Measurements from ENCODE around the gene FHL3.
"Not testable (repeated sequence)": the region's sequence is repeated elsewhere in the genome, so short reads cannot be mapped to it uniquely, and the experiment has no call there.

FHL3 gene

DNA sequence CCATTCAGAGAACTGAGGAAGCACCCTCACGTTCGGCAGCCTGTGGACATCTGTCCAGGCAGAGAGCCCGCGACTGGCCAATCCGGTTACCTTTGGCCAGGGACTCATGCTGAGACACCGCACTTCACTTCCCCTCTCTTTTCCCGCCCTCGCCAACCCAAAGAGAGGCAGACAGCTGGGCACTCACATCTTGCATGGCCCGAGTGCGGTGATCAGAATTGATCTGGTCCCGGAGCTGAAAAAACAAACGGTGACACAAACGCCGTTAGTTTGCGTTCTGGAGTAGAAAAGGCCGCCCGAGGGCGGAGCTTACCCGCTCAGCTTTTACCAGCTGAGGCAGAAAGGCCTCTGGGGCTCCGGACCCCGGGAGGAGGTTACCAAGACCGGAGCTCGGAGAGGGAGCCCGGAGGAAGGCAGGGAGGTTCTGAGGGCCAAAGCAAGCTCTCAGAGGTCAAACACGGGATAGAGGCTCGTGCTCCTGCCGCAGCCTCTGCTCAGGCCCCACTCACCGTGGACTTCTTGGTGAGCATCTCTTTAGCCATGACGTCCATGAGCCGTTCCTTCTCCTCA is 15.9 kb downstream of the FHL3 start:
- DNase-seq (ENCODE audit: low read depth in 2 of 2), result no peak

- DNase-seq (ENCODE audit: low read depth in 2 of 2), result no peak
These were observed 17.6 kb downstream of the FHL3 start for GRCh38 chr1:37987679-37988078.

DNA sequence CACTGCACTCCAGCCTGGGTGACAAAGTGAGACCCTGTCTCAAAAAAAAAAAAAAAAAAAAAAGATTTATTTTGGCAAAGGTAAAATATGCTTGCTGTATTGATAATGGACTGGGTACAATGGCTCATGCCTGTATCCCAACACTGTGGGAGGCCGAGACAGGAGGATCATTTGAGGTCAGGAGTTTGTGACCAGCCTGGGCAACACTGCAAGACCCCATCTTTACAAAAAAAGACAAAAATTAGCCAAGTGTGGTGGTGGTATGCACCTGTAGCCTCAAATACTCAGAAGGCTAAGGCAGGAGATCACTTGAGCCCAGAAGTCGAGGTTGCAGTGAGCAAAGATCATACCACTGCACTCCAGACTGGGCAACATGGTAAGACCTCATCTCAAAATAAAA is 21.8 kb downstream of the FHL3 start:
- no peak for DNase-seq (ENCODE audit: low read depth in 2 of 2)

- DNase-seq (ENCODE audit: low read depth in 2 of 2), result no peak
These were observed 26.8 kb downstream of the FHL3 start for GRCh38 chr1:37978541-37978940.

GRCh38 chr1:37975083-37975482 is 30.2 kb downstream of the FHL3 start:
- not testable (repeated sequence) for DNase-seq (ENCODE audit: low read depth in 2 of 2)

DNA sequence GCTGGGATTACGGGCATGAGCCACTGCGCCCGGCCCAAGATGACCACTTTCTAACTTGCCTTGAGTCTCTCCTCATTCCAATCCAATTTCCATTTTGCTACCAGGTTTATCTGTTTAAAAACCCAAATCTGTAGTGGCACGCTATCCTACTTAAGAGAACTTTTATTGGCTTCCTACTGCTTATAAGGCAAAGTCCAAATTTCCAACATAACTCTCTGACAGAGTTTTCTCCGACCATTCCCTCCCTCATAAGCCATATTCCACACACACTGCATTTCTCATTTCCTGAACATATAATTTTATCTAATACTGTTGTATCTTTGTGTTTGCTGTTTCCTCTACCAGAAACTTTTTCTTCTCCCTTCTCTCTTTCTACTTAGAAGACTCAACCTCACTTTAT is 30.7 kb downstream of the FHL3 start:
- no peak for DNase-seq (ENCODE audit: low read depth in 2 of 2)

GRCh38 chr1:37973684-37974083 is 31.6 kb downstream of the FHL3 start:
- DNase-seq (ENCODE audit: low read depth in 2 of 2), result not testable (repeated sequence)

- no peak for DNase-seq (ENCODE audit: low read depth in 2 of 2)
These were observed 40.0 kb downstream of the FHL3 start for GRCh38 chr1:37965301-37965700.

GRCh38 chr1:37964106-37964505 is 41.2 kb downstream of the FHL3 start:
- DNase-seq (ENCODE audit: low read depth in 2 of 2), result not testable (repeated sequence)

DNA sequence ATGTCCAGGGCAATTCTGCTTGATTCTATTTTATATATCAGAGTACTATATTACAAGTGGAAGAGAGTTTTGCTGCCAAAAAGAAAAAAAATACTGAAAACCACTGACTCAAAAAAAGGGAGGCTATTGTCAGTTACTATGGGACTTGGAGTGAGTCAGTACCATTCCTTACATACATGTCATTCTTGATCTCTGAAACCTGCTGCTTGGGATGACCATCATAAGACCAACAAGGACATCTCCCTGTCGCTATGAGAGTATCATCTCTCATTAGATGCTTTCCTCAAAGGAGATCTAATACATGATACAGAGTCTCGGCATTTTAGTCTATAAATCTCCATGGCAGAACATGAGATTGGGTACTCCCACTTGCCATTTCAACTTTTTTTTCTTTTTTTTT is 46.6 kb downstream of the FHL3 start:
- DNase-seq (ENCODE audit: low read depth in 2 of 2), result no peak

DNA sequence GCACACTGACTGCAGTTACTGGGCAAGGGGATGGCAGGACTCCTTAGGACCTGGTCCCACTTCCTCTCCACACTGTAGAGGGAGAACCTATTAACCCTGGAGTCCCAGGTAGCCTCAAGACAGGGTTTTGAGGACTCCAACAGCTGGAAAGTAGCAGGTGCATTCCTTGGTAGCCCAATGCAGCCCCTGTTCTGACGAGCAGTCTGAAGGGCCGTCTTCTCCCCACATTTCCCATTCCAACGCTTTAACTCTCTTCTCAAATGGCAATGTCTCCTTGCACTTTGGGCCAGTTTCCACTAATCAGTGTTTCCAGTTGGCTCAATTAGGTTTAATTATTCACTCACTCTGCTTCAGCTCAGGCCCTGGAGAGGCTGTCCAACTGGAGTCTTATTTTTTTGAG is 49.6 kb downstream of the FHL3 start:
- DNase-seq (ENCODE audit: low read depth in 2 of 2), result no peak

GRCh38 chr1:37954316-37954971 is 50.9 kb downstream of the FHL3 start:
- no peak for DNase-seq (ENCODE audit: low read depth in 2 of 2)

DNA sequence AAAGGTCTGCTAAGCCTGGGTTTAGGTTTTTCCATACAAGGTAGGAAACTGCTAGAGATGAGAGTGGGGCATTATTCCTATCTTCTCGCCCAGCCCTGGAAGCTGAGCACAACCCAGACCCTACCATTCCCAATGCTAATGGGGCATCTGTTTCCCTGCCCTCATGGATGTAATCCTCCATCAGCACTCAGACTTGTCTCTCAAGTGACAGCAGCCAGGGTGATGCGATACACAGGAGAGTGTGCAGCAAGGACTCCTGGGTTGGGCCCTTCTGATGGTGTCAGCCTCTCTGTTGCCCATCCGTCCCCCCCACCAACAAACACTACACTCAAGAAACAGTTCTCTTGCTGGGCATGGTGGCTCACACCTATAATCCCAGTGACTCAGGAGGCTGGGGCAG is 52.6 kb downstream of the FHL3 start:
- DNase-seq (ENCODE audit: low read depth in 2 of 2), result no peak

DNA sequence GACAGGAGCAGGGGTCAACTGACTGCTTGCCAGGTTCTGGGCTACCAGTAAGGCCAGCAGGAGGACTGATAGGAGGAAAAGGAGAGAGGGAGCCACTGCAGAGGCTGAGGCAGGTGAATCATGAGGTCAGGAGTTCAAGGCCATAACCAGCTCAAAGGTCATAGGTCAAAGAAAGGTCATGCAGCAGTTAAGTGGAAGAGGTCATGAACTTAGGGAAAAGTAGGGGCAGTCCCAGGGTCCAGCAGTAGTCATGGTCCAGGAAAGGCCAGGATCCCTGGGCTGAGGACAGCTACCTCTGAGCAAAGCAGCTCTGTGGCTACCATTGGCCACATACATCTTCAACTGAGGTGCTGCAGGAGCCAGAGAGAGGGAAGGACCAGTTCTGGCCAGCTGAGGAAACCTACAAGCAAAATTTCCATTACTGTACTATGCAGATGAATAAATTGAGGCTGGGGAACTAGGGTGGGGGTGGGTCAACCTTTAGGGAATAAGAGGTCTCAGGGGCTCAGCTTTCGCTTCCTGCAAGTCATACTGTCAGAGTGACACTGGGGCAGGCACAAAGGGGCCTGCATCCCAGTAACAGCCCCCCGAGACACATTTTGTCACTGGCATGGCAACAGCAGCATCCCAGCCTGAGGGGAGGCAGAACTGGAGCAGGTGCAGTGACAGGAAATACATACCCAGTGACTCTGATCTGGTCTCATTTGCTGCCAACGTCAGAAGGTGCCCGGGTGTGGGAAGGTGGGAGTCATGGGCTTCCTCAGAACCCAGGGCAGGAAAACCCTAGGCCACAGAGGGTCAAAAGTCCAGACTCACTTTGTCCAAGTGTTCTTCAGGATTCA is 53.3 kb downstream of the FHL3 start:
- DNase-seq (ENCODE audit: low read depth in 2 of 2), result no peak

DNA sequence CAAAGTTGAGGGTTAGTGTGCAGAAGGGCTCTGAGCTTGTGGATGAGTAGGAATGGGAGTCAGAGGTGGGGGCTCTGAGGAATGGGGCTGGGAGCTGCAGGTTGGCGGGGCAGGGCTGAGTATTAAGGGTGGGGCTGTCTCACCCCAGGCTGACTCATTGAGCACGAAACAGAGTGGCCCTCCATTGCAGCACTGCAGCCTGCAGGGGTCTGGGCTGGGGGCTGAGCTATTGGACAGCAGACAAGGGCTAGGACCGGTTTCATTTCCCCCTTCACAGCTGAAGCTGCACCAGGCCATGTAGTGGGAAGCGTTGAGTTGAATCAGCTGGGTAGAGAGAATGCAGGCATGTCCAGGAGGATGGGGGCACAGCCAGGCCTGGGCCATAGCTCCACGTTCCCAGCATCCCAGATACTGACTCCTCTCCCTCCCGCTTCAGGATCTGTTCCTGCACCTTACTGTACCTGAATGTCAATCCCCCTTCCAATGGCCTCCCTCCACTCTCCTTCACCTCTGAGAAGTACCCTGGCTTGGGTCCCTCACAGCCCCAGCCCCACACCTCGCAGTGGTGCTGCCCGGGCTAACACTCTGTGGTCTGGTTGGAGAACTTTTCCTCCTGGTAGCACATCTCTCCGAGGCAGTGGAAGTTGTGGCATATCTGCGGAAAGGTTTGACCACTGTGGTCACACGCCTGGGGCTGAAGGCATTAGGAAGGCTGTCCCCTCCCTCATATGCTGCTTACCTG is 54.1 kb downstream of the FHL3 start:
- no peak for DNase-seq (ENCODE audit: low read depth in 2 of 2)

DNA sequence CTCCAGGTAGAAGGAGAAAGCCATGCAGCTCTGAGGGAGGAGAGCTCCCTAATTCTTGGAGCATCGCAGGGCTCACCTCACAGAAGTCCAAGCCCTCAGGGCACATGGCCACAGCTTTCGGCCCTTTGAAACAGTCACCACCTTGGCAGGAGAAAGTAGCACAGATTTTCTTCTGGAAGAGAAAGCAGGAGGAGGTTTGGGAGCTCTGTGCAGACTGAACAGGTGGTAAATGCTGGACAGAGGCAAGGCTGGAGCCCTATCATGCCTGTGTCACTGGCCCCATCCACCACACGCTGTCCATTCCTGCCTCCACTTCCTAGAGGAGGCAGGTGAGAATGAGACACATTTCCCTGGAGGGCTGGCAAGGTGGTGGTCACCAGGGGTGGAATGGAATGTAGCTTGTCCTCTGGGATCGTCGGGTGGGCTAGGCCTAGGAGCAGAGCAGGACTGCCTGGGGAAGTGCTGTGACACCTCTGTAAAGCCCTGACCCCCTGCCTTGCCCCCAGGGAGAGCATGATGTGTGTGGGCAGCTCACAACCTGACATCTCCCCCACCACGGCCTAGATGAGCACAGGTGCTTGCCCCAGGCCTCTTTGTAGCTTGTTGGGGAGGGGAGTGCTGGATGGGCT is 55.7 kb downstream of the FHL3 start:
- DNase-seq (ENCODE audit: low read depth in 2 of 2), result no peak

- DNase-seq (ENCODE audit: low read depth in 2 of 2), result no peak
These were observed 56.5 kb downstream of the FHL3 start for GRCh38 chr1:37948841-37949240.

GRCh38 chr1:37948166-37948565 is 57.1 kb downstream of the FHL3 start:
- DNase-seq (ENCODE audit: low read depth in 2 of 2), result no peak

GRCh38 chr1:37947364-37947763 is 58.0 kb downstream of the FHL3 start:
- no peak for DNase-seq (ENCODE audit: low read depth in 2 of 2)

Data from stimulated activated CD8-positive, alpha-beta memory T cell treated with anti-CD3 and anti-CD28 coated beads, Interleukin-7, amount 100 ng/mL, for 4 hours (primary cell).